K562 (cell line): ENCODE measurements around the gene SPIRE1. TPM values are rescaled to one million over a fixed set of nuclear protein-coding genes. Genes with fewer than 3 reads are reported as not detected.

Experiments
- BCLAF1 ChIP-seq, 2 experiments: fragments of 450-650 bp in 1 of 2; IDR thresholded peaks; 2 replicates each; pipeline ENCODE4 v1.6.1; 2011 to 2017; ENCODE audit warnings: low read depth in 2 of 2, antibody characterized with exemption in 1 of 2, borderline replicate concordance in 1 of 2, low read length in 1 of 2, mild to moderate bottlenecking in 1 of 2, mixed read lengths in 1 of 2; ENCODE audit not compliant: control insufficient read depth in 1 of 2
- BRD9 ChIP-seq: fragments of 450-650 bp; IDR thresholded peaks from 2 replicates; pipeline ENCODE4 v1.6.1; 2018; ENCODE audit warnings: low read depth; ENCODE audit not compliant: partially characterized antibody
- ELF4 ChIP-seq: fragments of 450-650 bp; formaldehyde crosslinking; IDR thresholded peaks from 2 replicates; pipeline ENCODE4 v1.4.0; 2022; ENCODE audit warnings: missing genetic modification characterization
- ESRRB ChIP-seq: fragments of 250-450 bp; sonication (Bioruptor Pico); IDR thresholded peaks from 2 replicates; pipeline ENCODE4 v1.5.0; 2020; ENCODE audit warnings: mild to moderate bottlenecking, moderate library complexity, borderline replicate concordance
- NFIX ChIP-seq: fragments of 250-450 bp; sonication (Bioruptor Pico); IDR thresholded peaks from 2 replicates; pipeline ENCODE4 v1.4.0; 2020; ENCODE audit warnings: low read depth, mild to moderate bottlenecking, moderate library complexity
- NFRKB ChIP-seq: fragments of 450-650 bp; IDR thresholded peaks from 2 replicates; pipeline ENCODE4 v1.6.1; 2016; ENCODE audit warnings: low read depth
- RBBP5 ChIP-seq: fragments of 200-600 bp; sonication (generic); IDR thresholded peaks from 2 replicates; pipeline ENCODE4 v1.6.1; 2012; ENCODE audit warnings: borderline replicate concordance, mild to moderate bottlenecking, low read length, control low read depth, inconsistent platforms; ENCODE audit not compliant: insufficient read depth, poor library complexity, severe bottlenecking
- RBM34 ChIP-seq: fragments of 200-400 bp; formaldehyde crosslinking; IDR thresholded peaks from 2 replicates; pipeline ENCODE4 v1.6.1; 2018; ENCODE audit warnings: low read length, borderline replicate concordance; ENCODE audit not compliant: insufficient read depth
- RREB1 ChIP-seq: fragments of 250-450 bp; sonication (Bioruptor Pico); IDR thresholded peaks from 2 replicates; pipeline ENCODE4 v1.4.0; 2020
- SRF ChIP-seq, 2 experiments: fragments of 250-450, 450-650 bp in 1 of 2; sonication (Bioruptor Pico) in 1 of 2; sonication (generic) in 1 of 2; formaldehyde crosslinking; IDR thresholded peaks; 2 replicates each; pipeline versions ENCODE4 v1.5.0 to v1.5.1; 2020 to 2022; ENCODE audit warnings: mild to moderate bottlenecking in 1 of 2, missing genetic modification reagents in 1 of 2
- ZMIZ1 ChIP-seq, 2 experiments: fragments of 150-350 bp in 1 of 2; IDR thresholded peaks; 2 replicates each; pipeline ENCODE4 v1.6.1; 2012 to 2016; ENCODE audit warnings: low read depth in 2 of 2, low read length in 2 of 2, mild to moderate bottlenecking in 1 of 2, moderate library complexity in 1 of 2
- polyA plus RNA-seq, 8 experiments: library from polyadenylated mRNA; depleted of rRNA in 4 of 8; stranded (reverse) in 5 of 8; unstranded in 3 of 8; fragments of >200 nt; fragmentation: Nextera tagmentation in 2 of 8; fragmentation: Illumina TruSeq in 1 of 8; extraction: Ambion mirVana in 2 of 8; extraction: Trizol in 1 of 8; gene quantifications; 2 replicates each; pipeline versions ENCODE4 v1.2.1 to v1.2.3, GENCODE V29; 2011 to 2014; ENCODE audit warnings: inconsistent platforms in 1 of 8, missing spikeins in 1 of 8
- total RNA-seq, 7 experiments: library from RNA; depleted of rRNA in 6 of 7; stranded (reverse); fragments of >200 nt in 6 of 7; fragmentation: Illumina TruSeq in 2 of 7; extraction: Trizol in 2 of 7; gene quantifications; 2 replicates each; pipeline versions ENCODE4 v1.2.1 to v1.2.3, GENCODE V29; 2011 to 2021; ENCODE audit warnings: low replicate concordance in 1 of 7

The SPIRE1 gene
- total and polyA plus RNA-seq, 9 of the 15 experiments (the other 6 are each of a cell fraction or from before 2014, with no cell fraction given) = 2.9 to 14.0 (median 10.2) TPM

- TF ChIP-seq BCLAF1 (IDR thresholded peaks at IDR 0.05; ENCODE audit: borderline replicate concordance in 1 of 2, control insufficient read depth in 1 of 2, low read depth in 2 of 2, low read length in 1 of 2) (no peak), RREB1 (CRISPR knock-in tag) (0 out of 2 replicates have a peak, but pooled peaks have one; percentile 14), BRD9 (peak; percentile 78), ZMIZ1 (IDR thresholded peaks at IDR 0.05; ENCODE audit: low read depth in 2 of 2, low read length in 2 of 2) (no peak), NFRKB (no peak; the same call in 1 of the 2 replicates), RBM34 (no peak), ESRRB (CRISPR knock-in tag) (no peak), SRF (CRISPR knock-in tag; IDR thresholded peaks at IDR 0.05) (no peak), ELF4 (CRISPR knock-in tag) (peak; percentile 49; the same call in 1 of the 2 replicates), RBBP5 (no peak), NFIX (CRISPR knock-in tag) (no peak)
These were observed 166.1 kb downstream of the SPIRE1 start (continued) for GRCh38 chr18:12491611-12492435.
